GM18858 (cell line): ENCODE results near the gene CATSPERE.
A peak's percentile ranks its signal among the peaks of the same experiment; 100 is the strongest.
"Not testable (repeated sequence)": the region's sequence is repeated elsewhere in the genome, so short reads cannot be mapped to it uniquely, and the experiment has no call there.

Experiments
- ATAC-seq: cut with Tn5 transposase; IDR thresholded peaks from one replicate; pipeline ENCODE4 v1.9.1; 2021; ENCODE audit not compliant: unreplicated experiment

CATSPERE gene

GRCh38 chr1:244661569-244662312 lies 200.7 kb downstream of the CATSPERE start:
- not testable (repeated sequence) for ATAC-seq

- no peak for ATAC-seq
Observed at GRCh38 chr1:244662599-244662998, 201.5 kb downstream of the CATSPERE start.

GRCh38 chr1:244664353-244664752 lies 203.3 kb downstream of the CATSPERE start:
- no peak for ATAC-seq

- ATAC-seq = peak; percentile 74
Observed at GRCh38 chr1:244665771-244666217, 204.7 kb downstream of the CATSPERE start.

- ATAC-seq = not testable (repeated sequence)
Observed at GRCh38 chr1:244666672-244667418, 205.8 kb downstream of the CATSPERE start.

- no peak for ATAC-seq
Observed at GRCh38 chr1:244667797-244668196, 206.7 kb downstream of the CATSPERE start.

- no peak for ATAC-seq
Observed at GRCh38 chr1:244672946-244673682, 212.0 kb downstream of the CATSPERE start.

GRCh38 chr1:244674446-244674845 lies 213.4 kb downstream of the CATSPERE start:
- ATAC-seq = no peak

- ATAC-seq = no peak
Observed at GRCh38 chr1:244675167-244675566, 214.1 kb downstream of the CATSPERE start.

- ATAC-seq = no peak
Observed at GRCh38 chr1:244678697-244679096, 217.6 kb downstream of the CATSPERE start.

- no peak for ATAC-seq
Observed at GRCh38 chr1:244680667-244681066, 219.6 kb downstream of the CATSPERE start.

GRCh38 chr1:244682087-244682486 lies 221.0 kb downstream of the CATSPERE start:
- ATAC-seq = not testable (repeated sequence)
